ENCODE measurements around the gene RIPOR3.
"Not testable (repeated sequence)": the region's sequence is repeated elsewhere in the genome, so short reads cannot be mapped to it uniquely, and the experiment has no call there.

Gene RIPOR3

DNA sequence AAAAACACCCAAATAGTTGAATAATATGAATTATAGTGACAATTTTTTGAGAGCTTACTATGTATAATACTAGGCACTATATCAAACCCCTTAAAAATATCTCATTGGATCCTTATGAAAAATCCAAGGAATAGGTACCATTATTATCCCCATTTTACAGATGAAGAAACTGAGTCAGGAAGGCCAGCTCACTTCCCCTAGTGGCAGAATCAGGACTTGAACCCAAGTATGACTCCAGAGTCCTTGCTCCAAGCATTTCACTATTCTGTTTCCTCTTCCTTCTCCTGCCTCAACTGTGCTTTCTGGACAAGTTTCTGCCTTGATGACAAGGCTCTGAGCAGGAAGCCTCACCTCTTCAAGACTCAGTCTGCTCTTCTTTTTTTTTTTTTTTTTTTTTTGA is 29.2 kb upstream of the RIPOR3 start:
- no peaks in the 10 kb centered on the region for H3K27me3 ChIP-seq (ENCODE audit: control insufficient read depth, insufficient read depth, low read length)

DNA sequence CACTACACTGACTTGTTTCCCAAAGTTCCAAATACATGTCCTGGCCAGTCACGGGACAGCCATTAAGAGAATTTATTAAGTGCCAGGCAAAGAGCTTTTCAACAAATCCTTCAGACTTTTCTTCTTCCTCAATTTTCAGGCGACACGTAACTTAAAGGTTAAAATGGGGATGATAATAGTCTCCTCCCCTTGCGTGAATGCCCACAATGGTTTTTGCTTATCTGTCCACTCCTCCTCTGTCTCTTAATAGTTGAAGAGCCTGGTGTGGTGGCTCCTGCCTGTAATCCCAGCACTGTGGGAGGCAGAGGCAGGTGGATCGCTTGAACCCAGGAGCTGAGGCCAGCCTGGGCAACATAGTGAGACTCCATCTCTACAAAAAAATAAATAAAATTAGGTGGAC is 28.7 kb upstream of the RIPOR3 start:
- H3K4me3 ChIP-seq (ENCODE audit: low read length) = no peak overlapping the region
- peaks cover 8% of the 10 kb centered on the region for H3K4me1 ChIP-seq (ENCODE audit: control insufficient read depth, insufficient read depth, low read length)
- no peak overlapping the region for H3K9ac ChIP-seq (ENCODE audit: low read length)
- no peaks in the 10 kb centered on the region for H3K27me3 ChIP-seq (ENCODE audit: control insufficient read depth, insufficient read depth, low read length)
- no peaks in the 10 kb centered on the region for H3K36me3 ChIP-seq (ENCODE audit: control insufficient read depth, insufficient read depth, low read length)
- no peaks in the 10 kb centered on the region for H3K9me3 ChIP-seq (ENCODE audit: control insufficient read depth, low read length)

More for the DNA sequence above, 29.2 kb upstream of the RIPOR3 start:
- H3K4me1 ChIP-seq (ENCODE audit: control insufficient read depth, insufficient read depth, low read length) = peaks cover 13% of the 10 kb centered on the region
- no peaks in the 10 kb centered on the region for H3K36me3 ChIP-seq (ENCODE audit: control insufficient read depth, insufficient read depth, low read length)
- no peaks in the 10 kb centered on the region for H3K9me3 ChIP-seq (ENCODE audit: control insufficient read depth, low read length)
- H3K4me3 ChIP-seq (ENCODE audit: low read length) = no peak overlapping the region
- H3K9ac ChIP-seq (ENCODE audit: low read length) = no peak overlapping the region

DNA sequence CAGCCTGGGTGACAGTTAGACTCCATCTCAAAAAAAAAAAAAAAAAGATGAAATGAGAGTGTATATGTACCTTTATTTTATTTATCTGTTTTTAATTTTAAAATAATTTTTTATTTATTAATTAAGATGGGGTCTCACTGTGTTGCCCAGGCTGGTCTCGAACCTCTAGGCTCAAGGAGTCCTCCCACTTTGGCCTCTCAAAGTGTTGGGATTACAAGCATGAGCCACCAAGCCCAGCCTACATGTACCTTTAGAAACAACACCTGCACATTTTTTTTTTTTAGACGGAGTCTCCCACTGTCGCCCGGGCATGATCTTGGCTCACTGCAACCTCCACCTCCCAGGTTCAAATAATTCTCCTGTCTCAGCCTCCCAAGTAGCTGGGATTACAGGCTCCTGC is 28.0 kb upstream of the RIPOR3 start:
- Histone ChIP-seq H3K36me3 (ENCODE audit: control insufficient read depth, insufficient read depth, low read length) (no peaks in the 10 kb centered on the region), H3K27me3 (ENCODE audit: control insufficient read depth, insufficient read depth, low read length) (no peaks in the 10 kb centered on the region), H3K4me1 (ENCODE audit: control insufficient read depth, insufficient read depth, low read length) (peaks cover 1% of the 10 kb centered on the region), H3K4me3 (ENCODE audit: low read length) (no peak overlapping the region), H3K9ac (ENCODE audit: low read length) (no peak overlapping the region), H3K9me3 (ENCODE audit: control insufficient read depth, low read length) (no peaks in the 10 kb centered on the region)

DNA sequence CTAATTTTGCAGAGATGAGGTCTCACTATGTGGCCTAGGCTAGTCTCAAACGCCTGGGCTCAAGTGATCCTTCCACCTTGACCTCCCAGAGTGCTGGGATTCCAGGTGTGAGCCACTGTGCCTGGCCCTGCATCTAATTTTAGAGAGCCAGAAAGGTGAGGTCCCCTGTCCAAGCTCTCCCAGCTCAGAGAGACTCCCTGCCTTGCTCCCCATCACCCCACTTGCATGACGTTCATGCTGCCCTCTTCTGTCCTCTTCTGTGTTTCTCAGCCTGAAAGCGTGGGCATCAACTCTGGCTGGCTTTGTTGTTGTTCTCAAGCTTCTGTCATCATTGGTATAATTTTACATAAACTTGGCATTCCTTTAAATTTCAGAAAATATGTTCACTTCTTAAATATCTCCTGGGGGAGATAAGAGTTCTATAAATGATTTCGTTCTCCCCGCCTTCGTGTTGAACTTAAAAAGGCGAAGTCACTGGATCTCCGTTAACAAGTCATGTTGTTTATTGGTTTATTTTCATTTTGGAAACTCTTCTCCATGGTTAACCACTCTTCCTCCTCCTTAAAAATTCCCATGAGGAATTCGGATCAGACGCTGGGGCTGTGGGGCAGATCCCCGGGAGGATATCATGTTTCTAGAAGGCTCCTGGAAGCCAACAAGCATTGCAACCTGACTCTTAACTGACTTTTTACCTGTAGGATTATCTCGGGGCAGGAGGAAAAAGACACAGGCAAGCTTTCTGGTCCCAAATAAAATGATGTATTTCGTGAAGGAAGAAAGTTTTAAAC is 26.8 kb upstream of the RIPOR3 start:
- Histone ChIP-seq H3K9me3 (ENCODE audit: control insufficient read depth, low read length) (no peaks in the 10 kb centered on the region), H3K4me3 (ENCODE audit: low read length) (no peak overlapping the region), H3K9ac (ENCODE audit: low read length) (no peak overlapping the region), H3K4me1 (ENCODE audit: control insufficient read depth, insufficient read depth, low read length) (no peaks in the 10 kb centered on the region), H3K36me3 (ENCODE audit: control insufficient read depth, insufficient read depth, low read length) (no peaks in the 10 kb centered on the region), H3K27me3 (ENCODE audit: control insufficient read depth, insufficient read depth, low read length) (no peaks in the 10 kb centered on the region)

DNA sequence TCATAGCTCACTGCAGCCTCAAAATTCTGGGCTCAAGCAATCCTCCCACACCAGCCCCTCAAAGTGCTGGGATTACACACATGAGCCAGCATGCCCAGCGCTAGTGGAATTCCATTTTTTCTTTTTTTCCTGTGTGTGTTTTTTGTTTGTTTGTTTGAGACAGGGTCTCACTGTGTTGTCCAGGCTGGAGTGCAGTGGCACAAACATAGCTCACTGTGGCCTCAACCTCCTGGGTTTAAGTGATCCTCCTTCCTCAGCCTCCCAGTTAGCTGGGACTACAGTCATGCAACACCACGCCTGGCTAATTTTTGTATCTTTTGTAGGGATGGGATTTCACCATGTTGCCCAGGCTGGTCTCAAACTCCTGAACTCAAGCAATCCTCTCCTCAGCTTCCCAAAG is 26.0 kb upstream of the RIPOR3 start:
- Histone ChIP-seq H3K9ac (ENCODE audit: low read length) (no peak overlapping the region), H3K36me3 (ENCODE audit: control insufficient read depth, insufficient read depth, low read length) (no peaks in the 10 kb centered on the region), H3K9me3 (ENCODE audit: control insufficient read depth, low read length) (no peaks in the 10 kb centered on the region), H3K4me3 (ENCODE audit: low read length) (no peak overlapping the region), H3K4me1 (ENCODE audit: control insufficient read depth, insufficient read depth, low read length) (no peaks in the 10 kb centered on the region), H3K27me3 (ENCODE audit: control insufficient read depth, insufficient read depth, low read length) (no peaks in the 10 kb centered on the region)

DNA sequence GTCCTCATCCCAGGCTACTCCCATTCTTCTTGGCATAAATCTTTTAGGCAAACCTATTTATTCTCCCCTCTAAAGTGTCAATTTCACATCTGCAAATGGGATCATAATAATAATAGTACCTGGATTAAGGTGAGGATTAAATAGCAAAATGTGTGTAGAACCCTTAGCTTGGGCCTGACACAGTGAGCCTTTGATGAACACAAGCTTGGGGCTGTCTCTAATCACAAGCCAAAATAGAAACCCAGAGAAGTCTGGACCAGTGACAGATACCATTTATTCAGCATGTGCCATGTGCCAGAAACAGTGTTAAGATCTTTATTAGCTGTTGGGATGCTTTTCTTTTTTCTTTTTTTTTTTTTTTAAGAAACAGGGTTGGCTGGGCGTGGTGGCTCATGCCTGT is 25.2 kb upstream of the RIPOR3 start:
- Histone ChIP-seq H3K27me3 (ENCODE audit: control insufficient read depth, insufficient read depth, low read length) (no peaks in the 10 kb centered on the region), H3K4me3 (ENCODE audit: low read length) (no peak overlapping the region), H3K36me3 (ENCODE audit: control insufficient read depth, insufficient read depth, low read length) (no peaks in the 10 kb centered on the region), H3K9me3 (ENCODE audit: control insufficient read depth, low read length) (no peaks in the 10 kb centered on the region), H3K9ac (ENCODE audit: low read length) (no peak overlapping the region), H3K4me1 (ENCODE audit: control insufficient read depth, insufficient read depth, low read length) (no peaks in the 10 kb centered on the region)

DNA sequence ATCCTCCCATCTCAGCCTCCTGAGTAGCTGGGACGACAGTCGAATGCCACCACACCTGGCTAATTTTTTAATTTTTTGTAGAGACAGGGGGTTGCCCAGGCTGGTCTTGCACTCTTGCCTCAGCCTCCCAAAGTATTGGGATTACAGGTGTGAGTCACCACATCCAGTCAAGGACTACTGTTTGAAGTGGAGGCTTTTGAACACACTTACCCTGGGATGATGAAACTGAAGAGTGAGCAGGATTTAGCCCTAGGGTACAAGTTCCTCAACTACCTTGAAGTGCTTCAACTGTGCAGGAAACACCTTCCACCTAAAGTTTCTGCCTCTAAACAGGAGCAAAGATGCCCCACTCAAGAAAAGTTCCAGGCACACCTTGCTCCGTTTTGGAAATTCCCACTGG is 24.4 kb upstream of the RIPOR3 start:
- Histone ChIP-seq H3K9me3 (ENCODE audit: control insufficient read depth, low read length) (no peaks in the 10 kb centered on the region), H3K36me3 (ENCODE audit: control insufficient read depth, insufficient read depth, low read length) (no peaks in the 10 kb centered on the region), H3K27me3 (ENCODE audit: control insufficient read depth, insufficient read depth, low read length) (no peaks in the 10 kb centered on the region), H3K9ac (ENCODE audit: low read length) (no peak overlapping the region), H3K4me1 (ENCODE audit: control insufficient read depth, insufficient read depth, low read length) (peaks cover 5% of the 10 kb centered on the region), H3K4me3 (ENCODE audit: low read length) (no peak overlapping the region)

DNA sequence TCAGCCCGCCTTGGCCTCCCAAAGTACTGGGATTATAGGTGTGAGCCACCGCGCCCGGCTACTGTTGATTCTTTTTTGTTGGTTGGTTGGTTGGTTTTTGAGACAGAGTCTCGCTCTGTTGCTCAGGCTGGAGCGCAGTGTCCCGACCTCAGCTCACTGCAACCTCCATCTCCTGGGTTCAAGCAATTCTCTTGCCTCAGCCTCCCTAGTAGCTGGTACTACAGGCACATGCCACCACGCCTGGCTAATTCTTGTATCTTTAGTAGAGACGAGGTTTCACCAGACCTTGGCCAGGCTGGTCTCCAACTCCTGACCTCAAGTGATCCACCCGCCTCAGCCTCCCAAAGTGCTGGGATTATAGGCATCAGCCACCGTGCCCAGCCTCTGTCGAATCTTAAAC is 23.1 kb upstream of the RIPOR3 start:
- not testable (repeated sequence) for H3K36me3 ChIP-seq (ENCODE audit: control insufficient read depth, insufficient read depth, low read length); H3K4me3 ChIP-seq (ENCODE audit: low read length); H3K9me3 ChIP-seq (ENCODE audit: control insufficient read depth, low read length); H3K27me3 ChIP-seq (ENCODE audit: control insufficient read depth, insufficient read depth, low read length); H3K9ac ChIP-seq (ENCODE audit: low read length)
- peaks cover 10% of the 10 kb centered on the region for H3K4me1 ChIP-seq (ENCODE audit: control insufficient read depth, insufficient read depth, low read length)

DNA sequence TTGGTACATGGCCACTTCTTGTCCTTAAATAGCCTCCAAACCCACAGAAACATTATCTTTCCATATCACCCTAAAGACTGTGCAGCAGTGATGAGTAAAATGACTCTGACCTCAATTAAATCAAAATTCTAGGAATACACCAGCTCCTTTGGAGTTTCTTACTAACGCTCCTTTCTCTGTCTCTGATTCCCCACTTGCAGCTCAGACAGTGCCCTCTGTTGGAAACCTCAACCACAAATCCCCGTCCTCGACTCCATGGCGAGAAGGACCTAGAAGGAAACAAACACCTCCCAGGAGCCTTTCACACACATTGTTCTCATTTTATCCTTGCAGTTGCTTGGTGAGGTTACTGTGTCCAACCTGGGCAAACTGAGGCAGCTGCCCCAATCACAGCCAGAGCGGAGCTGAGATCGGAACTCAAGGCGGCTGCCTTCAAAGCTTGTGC is 22.3 kb upstream of the RIPOR3 start:
- H3K9ac ChIP-seq (ENCODE audit: low read length) = no peak overlapping the region

DNA sequence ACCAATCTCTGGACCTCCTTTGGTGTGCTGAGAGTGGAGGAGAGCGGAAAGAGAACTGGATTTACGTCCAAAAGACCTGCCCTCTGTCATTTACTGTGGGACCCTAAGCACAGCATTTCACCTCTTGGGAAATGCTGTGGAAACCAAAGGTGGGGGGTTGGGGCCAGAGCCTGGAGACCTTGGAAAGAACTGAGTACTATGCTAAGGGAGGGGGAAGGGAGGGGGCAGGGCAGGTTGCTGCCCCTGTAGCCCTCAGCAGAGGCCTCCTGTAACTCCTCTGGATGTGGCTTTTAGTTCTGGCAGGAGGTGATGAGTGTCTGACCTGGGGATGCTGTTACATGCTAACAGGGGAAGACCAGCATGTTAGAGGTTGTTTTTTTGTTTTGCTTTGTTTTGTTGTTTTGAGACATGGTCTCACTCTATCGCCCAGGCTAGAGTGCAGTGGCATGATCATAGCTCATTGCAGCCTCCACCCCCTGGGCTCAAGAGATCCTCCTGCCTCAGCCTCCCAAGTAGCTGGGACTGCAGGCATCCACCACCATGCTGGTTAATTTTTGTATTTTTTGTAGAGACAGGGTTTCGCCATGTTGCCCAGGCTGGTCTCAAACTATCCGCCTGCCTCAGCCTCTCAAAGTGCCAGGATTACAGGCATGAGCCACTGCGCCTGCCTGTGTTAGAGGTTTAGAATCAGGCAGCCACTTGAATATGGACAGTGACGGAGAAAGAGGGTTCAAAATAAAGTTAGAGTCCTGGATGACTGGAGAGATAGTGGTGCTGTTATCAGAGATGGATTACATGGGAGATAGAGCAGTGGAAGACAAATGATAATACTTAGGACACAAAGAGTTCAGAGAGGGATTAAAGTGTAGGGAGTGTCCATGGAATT is 21.7 kb upstream of the RIPOR3 start:
- Histone ChIP-seq H3K9ac (ENCODE audit: low read length) (no peak overlapping the region), H3K9me3 (ENCODE audit: control insufficient read depth, low read length) (no peaks in the 10 kb centered on the region), H3K27me3 (ENCODE audit: control insufficient read depth, insufficient read depth, low read length) (no peaks in the 10 kb centered on the region), H3K4me1 (ENCODE audit: control insufficient read depth, insufficient read depth, low read length) (peaks cover 16% of the 10 kb centered on the region), H3K36me3 (ENCODE audit: control insufficient read depth, insufficient read depth, low read length) (no peaks in the 10 kb centered on the region), H3K4me3 (ENCODE audit: low read length) (no peak overlapping the region)

More for the DNA sequence above, 22.3 kb upstream of the RIPOR3 start:
- Histone ChIP-seq H3K4me3 (ENCODE audit: low read length) (no peak overlapping the region), H3K36me3 (ENCODE audit: control insufficient read depth, insufficient read depth, low read length) (no peaks in the 10 kb centered on the region), H3K9me3 (ENCODE audit: control insufficient read depth, low read length) (no peaks in the 10 kb centered on the region), H3K27me3 (ENCODE audit: control insufficient read depth, insufficient read depth, low read length) (no peaks in the 10 kb centered on the region), H3K4me1 (ENCODE audit: control insufficient read depth, insufficient read depth, low read length) (peaks cover 10% of the 10 kb centered on the region)

DNA sequence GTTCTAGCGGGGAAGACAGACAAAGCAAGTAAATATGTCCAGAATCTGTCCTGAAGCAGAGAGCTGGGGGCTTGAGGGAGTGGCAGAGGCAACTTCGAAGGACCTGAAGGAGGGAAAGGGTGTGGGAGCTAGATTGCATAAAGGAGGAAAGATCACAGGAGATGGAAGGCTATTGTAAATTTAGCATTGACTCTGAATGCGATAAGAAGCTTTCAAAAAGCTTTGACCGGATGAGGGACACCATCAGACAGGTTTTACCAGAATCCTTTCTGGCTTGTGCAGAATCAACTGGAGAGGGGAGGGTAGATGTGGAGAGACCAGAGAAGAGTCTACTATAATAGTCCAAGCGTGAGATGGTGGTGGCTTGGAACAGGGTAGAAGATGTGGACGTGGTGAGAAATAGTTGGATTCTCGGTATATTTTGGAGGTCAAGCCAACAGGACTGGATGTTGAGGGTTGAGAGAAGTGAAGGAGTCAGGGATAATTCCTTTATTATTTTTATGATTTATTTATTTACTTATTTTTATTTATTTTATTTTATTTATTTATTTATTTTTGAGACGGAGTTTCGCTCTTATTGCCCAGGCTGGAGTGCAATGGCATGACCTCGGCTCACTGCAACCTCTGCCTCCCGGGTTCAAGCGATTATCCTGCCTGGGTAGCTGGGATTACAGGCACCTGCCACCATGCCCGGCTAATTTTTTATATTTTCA is 19.9 kb upstream of the RIPOR3 start:
- no peak overlapping the region for H3K9ac ChIP-seq (ENCODE audit: low read length)
- H3K9me3 ChIP-seq (ENCODE audit: control insufficient read depth, low read length) = no peaks in the 10 kb centered on the region
- no peaks in the 10 kb centered on the region for H3K27me3 ChIP-seq (ENCODE audit: control insufficient read depth, insufficient read depth, low read length)
- H3K36me3 ChIP-seq (ENCODE audit: control insufficient read depth, insufficient read depth, low read length) = no peaks in the 10 kb centered on the region
- H3K4me3 ChIP-seq (ENCODE audit: low read length) = no peak overlapping the region
- H3K4me1 ChIP-seq (ENCODE audit: control insufficient read depth, insufficient read depth, low read length) = peaks cover 25% of the 10 kb centered on the region
